IMR-90 (cell line): Measurements from ENCODE around the gene SLC39A6. TPM values are rescaled to one million over a fixed set of nuclear protein-coding genes. Genes with fewer than 3 reads are reported as not detected.
A peak's percentile ranks its signal among the peaks of the same experiment; 100 is the strongest.

Experiments used
- ATAC-seq: fragments of 200-7000 bp; cut with Tn5 transposase; 2 replicates; pipeline ENCODE4 v1.9.1; 2020; ENCODE audit warnings: low read depth, mild to moderate bottlenecking, moderate library complexity
- BruUV-seq: library from RNA; stranded (reverse); fragments of 400-500 nt; replicated peaks from 2 replicates; lab custom pipeline; 2021; lab: Mats Ljungman, UMichigan
- CTCF ChIA-PET: fragments of 300-600 bp; formaldehyde crosslinking; extraction: SDS; loops from one replicate; lab custom pipeline; 2021; ENCODE audit warnings: antibody characterized with exemption; lab: Yijun Ruan, JAX
- POLR2A ChIA-PET: fragments of 300-600 bp; sonication (Branson Sonifier 250); formaldehyde crosslinking; loops from one replicate; lab custom pipeline; 2022; ENCODE audit warnings: antibody characterized with exemption; ENCODE audit not compliant: unreplicated experiment; lab: Charles Lee
- DNase-seq: peaks from one replicate; pipeline ENCODE4 v3.0.0; 2013
- H2AFZ ChIP-seq: replicated peaks from 2 replicates; pipeline ENCODE3; 2013; ENCODE audit warnings: low read length, mild to moderate bottlenecking; ENCODE audit not compliant: poor library complexity
- H2AK5ac ChIP-seq: 2 replicates; pipeline ENCODE4 v1.6.1; 2013; ENCODE audit warnings: low read depth, low read length, inconsistent platforms
- H2AK9ac ChIP-seq: replicated peaks from 2 replicates; pipeline ENCODE3; 2013; ENCODE audit warnings: mild to moderate bottlenecking, low read depth, low read length, moderate library complexity; ENCODE audit not compliant: poor library complexity
- H2BK120ac ChIP-seq: 2 replicates; pipeline ENCODE4 v1.6.1; 2013; ENCODE audit warnings: low read depth, low read length, inconsistent platforms
- H2BK15ac ChIP-seq: 3 replicates; pipeline ENCODE4 v1.6.1; 2013; ENCODE audit warnings: low read depth, low read length, inconsistent platforms
- H2BK20ac ChIP-seq: 2 replicates; pipeline ENCODE4 v1.6.1; 2013; ENCODE audit warnings: low read depth, mild to moderate bottlenecking, inconsistent platforms, low read length, moderate library complexity
- H2BK5ac ChIP-seq: 2 replicates; pipeline ENCODE4 v1.6.1; 2013; ENCODE audit warnings: mild to moderate bottlenecking, low read depth, low read length, inconsistent platforms; ENCODE audit not compliant: poor library complexity, severe bottlenecking
- H3K14ac ChIP-seq: replicated peaks from 2 replicates; pipeline ENCODE4 v1.6.1; 2013; ENCODE audit warnings: low read depth, low read length, inconsistent platforms
- H3K18ac ChIP-seq: 2 replicates; pipeline ENCODE4 v1.6.1; 2013; ENCODE audit warnings: low read depth, low read length, control low read depth
- H3K23ac ChIP-seq: 2 replicates; pipeline ENCODE4 v1.6.1; 2013; ENCODE audit warnings: low read depth, low read length, inconsistent platforms
- H3K27ac ChIP-seq: 2 replicates; pipeline ENCODE4 v1.5.1; 2013; ENCODE audit warnings: mild to moderate bottlenecking, control low read depth, low read length; ENCODE audit not compliant: insufficient read depth
- H3K27me3 ChIP-seq: 2 replicates; pipeline ENCODE4 v1.6.1; 2013; ENCODE audit warnings: low read length; ENCODE audit not compliant: control insufficient read depth, insufficient read depth
- H3K36me3 ChIP-seq: 2 replicates; pipeline ENCODE4 v1.6.1; 2013; ENCODE audit warnings: low read length, mixed read lengths; ENCODE audit not compliant: control insufficient read depth, insufficient read depth
- H3K4ac ChIP-seq: 2 replicates; pipeline ENCODE4 v1.6.1; 2013; ENCODE audit warnings: low read depth, low read length, inconsistent platforms
- H3K4me1 ChIP-seq: 2 replicates; pipeline ENCODE4 v1.6.1; 2013; ENCODE audit warnings: low read length, mixed read lengths; ENCODE audit not compliant: control insufficient read depth, insufficient read depth
- H3K4me2 ChIP-seq: 2 replicates; pipeline ENCODE4 v1.6.1; 2013; ENCODE audit warnings: low read depth, mild to moderate bottlenecking, control low read depth, low read length, moderate library complexity
- H3K4me3 ChIP-seq: 2 replicates; pipeline ENCODE4 v1.5.1; 2013; ENCODE audit warnings: low read depth, mild to moderate bottlenecking, control low read depth, low read length, moderate library complexity; ENCODE audit not compliant: insufficient read depth
- H3K56ac ChIP-seq: 2 replicates; pipeline ENCODE4 v1.6.1; 2013; ENCODE audit warnings: low read length, inconsistent platforms; ENCODE audit not compliant: insufficient read depth; ENCODE audit errors: extremely low read depth
- H3K79me1 ChIP-seq, 2 experiments: 2 replicates each; pipeline ENCODE4 v1.6.1; 2013; ENCODE audit warnings: low read length in 2 of 2, inconsistent platforms in 1 of 2, low read depth in 1 of 2
- H3K9ac ChIP-seq: 2 replicates; pipeline ENCODE4 v1.6.1; 2013; ENCODE audit warnings: low read depth, low read length, control low read depth
- H3K9me1 ChIP-seq: 2 replicates; pipeline ENCODE4 v1.6.1; 2013; ENCODE audit warnings: low read length, inconsistent platforms; ENCODE audit not compliant: insufficient read depth
- H3K9me3 ChIP-seq: 2 replicates; pipeline ENCODE4 v1.6.1; 2013; ENCODE audit warnings: low read length; ENCODE audit not compliant: control insufficient read depth, insufficient read depth
- H4K20me1 ChIP-seq: 2 replicates; pipeline ENCODE4 v1.6.1; 2013; ENCODE audit warnings: low read length, inconsistent platforms; ENCODE audit not compliant: insufficient read depth
- H4K5ac ChIP-seq: 2 replicates; pipeline ENCODE4 v1.6.1; 2013; ENCODE audit warnings: mild to moderate bottlenecking, low read depth, low read length, control low read depth
- H4K8ac ChIP-seq, 2 experiments: 2 replicates each; pipeline ENCODE4 v1.6.1; 2013; ENCODE audit warnings: low read depth in 2 of 2, low read length in 2 of 2, control low read depth in 1 of 2, inconsistent platforms in 1 of 2
- H4K91ac ChIP-seq: 2 replicates; pipeline ENCODE4 v1.6.1; 2013; ENCODE audit warnings: low read depth, low read length, inconsistent platforms; ENCODE audit not compliant: insufficient read depth
- BHLHE40 ChIP-seq: fragments of 150-350 bp; IDR thresholded peaks from 2 replicates; pipeline ENCODE4 v1.6.1; 2016; ENCODE audit warnings: mild to moderate bottlenecking, low read depth, low read length
- CEBPB ChIP-seq: IDR thresholded peaks from 2 replicates; pipeline ENCODE4 v1.6.1; 2012; ENCODE audit warnings: low read depth, low read length, improper control_type of control experiment
- CHD1 ChIP-seq: IDR thresholded peaks from 2 replicates; pipeline ENCODE4 v1.6.1; 2012; ENCODE audit warnings: low read depth, low read length, improper control_type of control experiment
- CTCF ChIP-seq: conservative IDR thresholded peaks from 2 replicates; pipeline ENCODE4 v1.5.1; 2012; ENCODE audit warnings: mild to moderate bottlenecking, low read depth, low read length, improper control_type of control experiment
- FOS ChIP-seq: fragments of 150-350 bp; IDR thresholded peaks from 2 replicates; pipeline ENCODE4 v1.6.1; 2016; ENCODE audit warnings: low read depth, low read length
- MAFK ChIP-seq: IDR thresholded peaks from 2 replicates; pipeline ENCODE4 v1.6.1; 2012; ENCODE audit warnings: low read depth, low read length, improper control_type of control experiment
- MAZ ChIP-seq: IDR thresholded peaks from 2 replicates; pipeline ENCODE4 v1.6.1; 2012; ENCODE audit warnings: low read depth, mild to moderate bottlenecking, low read length, improper control_type of control experiment, moderate library complexity, borderline replicate concordance
- MXI1 ChIP-seq: IDR thresholded peaks from 2 replicates; pipeline ENCODE4 v1.6.1; 2012; ENCODE audit warnings: low read depth, mild to moderate bottlenecking, low read length, moderate library complexity, borderline replicate concordance
- NFE2L2 ChIP-seq: fragments of 150-350 bp; IDR thresholded peaks from 2 replicates; pipeline ENCODE4 v1.6.1; 2016; ENCODE audit warnings: low read depth, mild to moderate bottlenecking, low read length
- POLR2A ChIP-seq: IDR thresholded peaks from 2 replicates; pipeline ENCODE4 v1.6.1; 2012; ENCODE audit warnings: mild to moderate bottlenecking, low read depth, low read length
- RAD21 ChIP-seq: IDR thresholded peaks from 2 replicates; pipeline ENCODE4 v1.6.1; 2012; ENCODE audit warnings: low read length, improper control_type of control experiment
- RCOR1 ChIP-seq: IDR thresholded peaks from 2 replicates; pipeline ENCODE4 v1.6.1; 2012; ENCODE audit warnings: mild to moderate bottlenecking, low read length, improper control_type of control experiment; ENCODE audit not compliant: insufficient replicate concordance
- RFX5 ChIP-seq: IDR thresholded peaks from 2 replicates; pipeline ENCODE4 v1.8.0; 2012; ENCODE audit warnings: low read depth, mild to moderate bottlenecking, low read length, moderate library complexity
- SMC3 ChIP-seq: fragments of 150-350 bp; IDR thresholded peaks from 2 replicates; pipeline ENCODE4 v1.6.1; 2016; ENCODE audit warnings: low read depth, mild to moderate bottlenecking, antibody characterized with exemption, low read length, moderate library complexity
- WGBS, 2 experiments: methylation state at CpG; one replicate each; pipeline versions ENCODE4 v1.1.5 to v1.1.7; 2013; ENCODE audit warnings: missing lambda C conversion rate in 2 of 2; ENCODE audit not compliant: insufficient read length in 1 of 2; ENCODE audit errors: extremely low coverage in 2 of 2; 5-methylcytosine and 5-hydroxymethylcytosine counted together
- dilution Hi-C: fragments of 300-500 bp; cut with HindIII; formaldehyde crosslinking; loops from one replicate; pipeline ENCODE4 v1.14.3; 2018; ENCODE audit warnings: low sequenced_read_pairs; ENCODE audit not compliant: unreplicated experiment
- in situ Hi-C: fragments of 300-500 bp; cut with MboI; formaldehyde crosslinking; loops from 3 replicates; pipeline ENCODE4 v1.14.3; 2019; ENCODE audit warnings: low sequenced_read_pairs, inconsistent platforms, mixed read lengths
- intact Hi-C: fragments of 100-400 bp; cut with micrococcal nuclease; formaldehyde crosslinking; loops from 2 replicates; pipeline ENCODE4 v1.10.0; 2022
- polyA plus RNA-seq, 3 experiments: library from polyadenylated mRNA; depleted of rRNA; stranded (reverse); fragments of >200 nt; gene quantifications; 2 replicates each; pipeline ENCODE4 v1.2.3, GENCODE V29; 2012; ENCODE audit warnings: low replicate concordance in 1 of 3
- total RNA-seq: library from RNA; depleted of rRNA; stranded (reverse); fragments of >200 nt; gene quantifications from 2 replicates; pipeline ENCODE4 v1.2.3, GENCODE V29; 2012
- TF ChIP-seq, protein P1 (sequence below): fragments of 150-350 bp; IDR thresholded peaks from 2 replicates; pipeline ENCODE4 v1.6.1; 2016; ENCODE audit warnings: low read depth, mild to moderate bottlenecking, low read length, moderate library complexity, borderline replicate concordance
- TF ChIP-seq, protein P2 (sequence below): fragments of 150-350 bp; IDR thresholded peaks from 2 replicates; pipeline ENCODE4 v1.6.1; 2017; ENCODE audit warnings: mild to moderate bottlenecking, antibody characterized with exemption, low read length, low read depth

The SLC39A6 gene
- total and polyA plus RNA-seq, 2 of the 4 experiments (the other 2 are of a cell fraction), result 48.7 to 91.9 TPM

DNA sequence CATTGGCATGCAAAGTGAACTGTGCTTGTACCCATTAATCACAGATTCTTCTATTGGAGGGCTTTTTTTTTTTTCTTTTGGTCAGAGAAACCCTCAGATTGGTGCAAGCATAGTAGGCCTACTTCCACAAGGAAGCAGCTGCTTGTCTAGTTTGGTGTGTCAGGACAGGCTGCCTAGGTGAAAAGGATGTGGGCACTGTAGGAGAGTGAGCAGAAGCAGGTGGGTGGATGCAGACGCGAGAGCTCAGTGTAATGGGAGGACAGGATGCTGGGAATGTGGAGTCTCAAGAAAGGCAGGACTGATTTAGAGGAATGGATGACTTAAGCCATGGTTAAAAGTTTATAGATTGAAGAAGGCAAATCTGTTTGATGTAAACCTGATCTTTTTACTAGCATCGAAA, 3.6 kb upstream of the SLC39A6 start:
- Histone ChIP-seq H3K4me1 (peaks cover 6% of the 10 kb centered on the region), H3K9me3 (no peaks in the 10 kb centered on the region), H3K14ac (no peak overlapping the region), H2BK15ac (no peak overlapping the region), H3K9ac (no peak overlapping the region), H3K23ac (peak overlapping the region; percentile 38; the same call in 1 of the 2 replicates), H3K4me2 (peak overlapping the region; percentile 47; the same call in 1 of the 2 replicates), H3K9me1 (peaks cover 3% of the 10 kb centered on the region), H4K91ac (no peak overlapping the region), H2AK9ac (no peak overlapping the region), H2BK5ac (no peak overlapping the region), H3K27ac (no peak overlapping the region), H3K4ac (no peak overlapping the region), H3K27me3 (no peaks in the 10 kb centered on the region), H3K36me3 (peaks cover 15% of the 10 kb centered on the region), H2AK5ac (no peak overlapping the region), H3K4me3 (no peak overlapping the region), H3K18ac (no peak overlapping the region), H4K20me1 (peaks cover 46% of the 10 kb centered on the region), H2AFZ (no peak overlapping the region), H4K5ac (no peak overlapping the region), H2BK20ac (no peak overlapping the region), H2BK120ac (no peak overlapping the region), H4K8ac (no peak overlapping the region), H3K56ac (no peak overlapping the region), H3K79me1 (peaks cover 2 to 58% of the 10 kb centered on the region in 2 experiments; a peak in 3 of 4 replicates)
- BruUV-seq, result no TSS peak
- dilution Hi-C loops (no loop called here), in situ Hi-C loops (no loop called here), intact Hi-C loops (no loop called here)
- WGBS, 2 experiments, result no CpG with 5 or more reads among the region's 3 CpGs
- TF ChIP-seq RCOR1 (no peak), FOS (no peak), POLR2A (no peak), MXI1 (no peak), BHLHE40 (no peak), RAD21 (no peak), SMC3 (no peak), RFX5 (no peak), CTCF (no peak), NFE2L2 (no peak), CHD1 (no peak), MAZ (no peak), CEBPB (no peak), MAFK (no peak)
- TF ChIP-seq, protein P1, sequence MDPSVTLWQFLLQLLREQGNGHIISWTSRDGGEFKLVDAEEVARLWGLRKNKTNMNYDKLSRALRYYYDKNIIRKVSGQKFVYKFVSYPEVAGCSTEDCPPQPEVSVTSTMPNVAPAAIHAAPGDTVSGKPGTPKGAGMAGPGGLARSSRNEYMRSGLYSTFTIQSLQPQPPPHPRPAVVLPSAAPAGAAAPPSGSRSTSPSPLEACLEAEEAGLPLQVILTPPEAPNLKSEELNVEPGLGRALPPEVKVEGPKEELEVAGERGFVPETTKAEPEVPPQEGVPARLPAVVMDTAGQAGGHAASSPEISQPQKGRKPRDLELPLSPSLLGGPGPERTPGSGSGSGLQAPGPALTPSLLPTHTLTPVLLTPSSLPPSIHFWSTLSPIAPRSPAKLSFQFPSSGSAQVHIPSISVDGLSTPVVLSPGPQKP, result no peak
- TF ChIP-seq, protein P2, sequence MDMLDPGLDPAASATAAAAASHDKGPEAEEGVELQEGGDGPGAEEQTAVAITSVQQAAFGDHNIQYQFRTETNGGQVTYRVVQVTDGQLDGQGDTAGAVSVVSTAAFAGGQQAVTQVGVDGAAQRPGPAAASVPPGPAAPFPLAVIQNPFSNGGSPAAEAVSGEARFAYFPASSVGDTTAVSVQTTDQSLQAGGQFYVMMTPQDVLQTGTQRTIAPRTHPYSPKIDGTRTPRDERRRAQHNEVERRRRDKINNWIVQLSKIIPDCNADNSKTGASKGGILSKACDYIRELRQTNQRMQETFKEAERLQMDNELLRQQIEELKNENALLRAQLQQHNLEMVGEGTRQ, result no peak
- ChIA-PET CTCF (no interaction called here), POLR2A (no interaction called here)
- ATAC-seq (no peak), DNase-seq (no peak)
